Measurements from ENCODE around the gene ZFPM1.

The ZFPM1 gene

DNA sequence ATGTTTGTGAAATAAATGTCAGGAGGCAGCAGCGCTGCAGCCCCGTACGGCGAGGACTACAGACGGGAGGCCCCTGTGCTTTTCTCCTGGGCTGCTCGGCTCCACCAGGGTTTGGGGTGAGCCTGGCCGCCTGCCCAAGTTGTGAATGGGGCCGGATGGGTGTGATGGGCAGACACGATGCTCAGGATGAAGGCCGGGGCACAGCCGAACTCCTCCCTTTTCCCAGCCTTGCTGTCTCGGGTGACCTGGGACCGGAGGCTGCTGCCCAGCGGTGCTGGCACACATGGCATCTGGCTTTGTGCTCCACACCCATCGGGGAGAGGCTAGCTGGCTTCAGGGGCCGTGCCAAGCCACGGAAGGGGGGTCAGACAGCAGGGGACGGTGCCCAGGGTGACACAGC lies 34.2 kb upstream of the ZFPM1 start:
- DNase-seq: no peak

DNA sequence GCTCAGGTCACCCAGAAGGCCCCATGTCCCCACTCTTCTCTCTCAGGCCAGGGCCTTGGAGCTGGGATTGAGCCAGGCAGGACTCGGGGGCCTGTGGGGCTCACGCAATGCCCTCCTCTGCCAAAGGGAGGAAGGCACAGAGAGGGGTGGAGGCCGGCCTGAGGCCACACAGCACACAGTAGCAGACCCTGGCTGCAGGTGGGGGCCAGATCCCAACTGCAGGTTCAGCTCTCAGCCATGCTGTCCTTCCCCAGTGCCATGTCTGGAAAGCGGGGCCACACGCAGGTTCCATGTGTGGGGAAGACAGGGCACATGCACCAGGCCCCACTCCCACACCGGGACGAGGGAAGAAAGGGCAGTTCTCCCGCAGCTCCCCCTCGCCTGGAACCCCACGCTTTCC lies 33.3 kb upstream of the ZFPM1 start:
- no peak for DNase-seq

DNA sequence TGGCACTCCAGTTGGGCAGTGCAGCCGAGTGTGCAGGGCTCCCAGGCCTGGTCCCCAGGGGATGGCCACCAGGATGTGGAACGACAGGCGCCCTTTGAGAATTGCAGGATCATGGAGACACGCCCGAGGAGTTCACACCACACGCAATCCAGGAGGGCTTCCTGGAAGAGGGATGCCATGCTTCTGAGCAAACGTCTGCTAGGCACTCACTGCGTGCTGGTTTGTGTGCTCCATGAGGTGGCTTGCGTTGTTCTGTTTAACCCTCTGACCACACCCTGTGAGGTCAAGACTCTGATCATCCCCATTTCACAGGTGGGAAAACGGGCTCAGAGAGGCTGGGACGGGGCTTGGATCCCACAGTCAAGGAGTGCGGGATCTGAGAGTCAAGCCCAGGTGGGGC lies 32.6 kb upstream of the ZFPM1 start:
- DNase-seq: no peak

DNA sequence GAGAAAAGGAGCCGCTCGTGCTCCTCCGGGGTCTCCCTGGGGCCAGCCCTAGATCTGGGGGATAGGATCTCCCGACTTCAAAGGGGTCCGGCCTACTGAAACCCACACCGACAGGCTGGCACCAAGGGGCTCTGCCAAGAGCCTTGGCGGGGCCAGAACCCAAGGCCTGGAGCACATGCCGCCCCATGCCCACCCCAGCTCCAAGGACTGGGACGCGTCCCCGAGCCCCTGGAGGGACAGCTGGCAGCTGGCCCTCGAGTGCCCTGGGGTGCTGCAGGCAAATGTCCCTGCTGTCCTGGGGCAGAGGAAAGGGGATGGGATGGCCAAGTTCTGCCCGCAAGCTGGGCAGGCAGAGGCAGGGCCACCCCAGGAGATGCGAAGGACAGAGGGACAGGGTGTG lies 31.8 kb upstream of the ZFPM1 start:
- DNase-seq: no peak

DNA sequence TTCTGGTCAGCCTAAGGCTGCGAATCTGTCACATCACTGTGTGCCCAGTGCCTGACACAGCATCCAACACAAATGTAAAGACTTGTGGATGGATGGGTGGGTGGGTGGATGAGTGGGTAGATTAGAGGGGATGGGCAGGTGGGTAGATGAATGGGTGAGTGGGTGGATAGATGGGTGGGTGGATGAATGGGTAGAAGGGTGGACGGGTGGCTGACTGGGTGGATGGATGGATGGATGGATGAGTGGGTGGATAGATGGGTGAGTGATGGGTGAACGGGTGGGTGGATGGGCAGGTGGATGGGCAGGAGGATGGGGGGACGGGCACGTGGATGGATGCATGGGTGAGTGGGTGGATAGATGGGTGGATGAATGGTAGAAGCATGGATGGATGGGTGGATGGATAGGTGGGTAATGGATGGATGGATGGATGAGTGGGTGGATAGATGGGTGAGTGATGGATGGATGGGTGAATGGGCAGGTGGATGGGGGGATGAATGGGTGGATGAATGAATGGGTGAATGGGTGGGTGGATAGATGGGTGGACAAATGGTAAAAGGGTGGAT lies 31.1 kb upstream of the ZFPM1 start:
- no peak for DNase-seq

DNA sequence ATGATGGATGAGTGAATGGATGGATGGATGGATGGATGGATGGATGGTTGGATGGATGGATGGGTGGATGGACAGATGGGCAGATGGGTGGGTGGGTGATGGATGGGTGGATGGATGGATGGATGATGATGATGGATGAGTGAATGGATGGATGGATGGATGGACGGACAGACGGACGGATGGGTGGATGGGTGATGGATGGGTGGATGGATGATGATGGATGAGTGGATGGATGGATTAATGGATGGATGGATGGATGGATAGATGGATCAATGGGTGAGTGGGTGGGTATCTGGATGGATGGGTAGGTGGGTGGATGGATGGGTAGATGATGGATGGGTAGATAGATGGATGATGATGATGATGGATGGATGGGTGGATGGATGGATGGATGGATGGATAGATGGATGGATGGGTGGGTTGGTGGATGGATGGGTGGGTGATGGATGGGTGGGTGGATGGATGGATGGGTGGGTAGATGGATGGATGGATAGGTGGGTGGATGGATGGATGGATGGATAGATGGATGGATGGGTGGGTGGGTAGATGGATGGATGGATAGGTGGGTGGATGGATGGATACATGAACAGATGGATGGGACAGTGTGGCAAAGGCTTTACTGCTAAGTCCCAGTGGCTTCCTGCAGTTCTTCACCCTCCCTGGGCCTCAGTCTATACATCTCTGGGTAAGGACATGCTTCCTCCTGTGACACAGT lies 30.2 kb upstream of the ZFPM1 start:
- DNase-seq: no peak

DNA sequence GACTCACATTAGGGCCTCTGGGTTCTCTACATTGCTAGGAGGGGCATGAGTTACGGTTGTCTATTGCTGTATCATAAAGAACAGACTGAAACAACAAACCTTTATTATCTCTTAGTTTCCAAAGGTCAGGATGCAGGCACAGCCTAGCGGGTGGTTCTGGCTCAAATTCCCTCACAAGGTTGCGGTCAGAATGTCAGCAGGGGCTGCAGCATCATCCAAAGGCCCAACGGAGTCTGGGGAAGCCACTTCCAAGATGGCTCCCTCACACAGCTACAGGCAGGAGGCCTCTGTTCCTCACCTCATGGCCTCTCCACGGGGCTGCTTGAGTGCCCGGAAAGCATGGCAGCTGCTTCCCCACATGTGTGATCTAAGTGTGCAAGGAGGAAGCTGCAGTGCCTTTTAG lies 29.6 kb upstream of the ZFPM1 start:
- no peak for DNase-seq

DNA sequence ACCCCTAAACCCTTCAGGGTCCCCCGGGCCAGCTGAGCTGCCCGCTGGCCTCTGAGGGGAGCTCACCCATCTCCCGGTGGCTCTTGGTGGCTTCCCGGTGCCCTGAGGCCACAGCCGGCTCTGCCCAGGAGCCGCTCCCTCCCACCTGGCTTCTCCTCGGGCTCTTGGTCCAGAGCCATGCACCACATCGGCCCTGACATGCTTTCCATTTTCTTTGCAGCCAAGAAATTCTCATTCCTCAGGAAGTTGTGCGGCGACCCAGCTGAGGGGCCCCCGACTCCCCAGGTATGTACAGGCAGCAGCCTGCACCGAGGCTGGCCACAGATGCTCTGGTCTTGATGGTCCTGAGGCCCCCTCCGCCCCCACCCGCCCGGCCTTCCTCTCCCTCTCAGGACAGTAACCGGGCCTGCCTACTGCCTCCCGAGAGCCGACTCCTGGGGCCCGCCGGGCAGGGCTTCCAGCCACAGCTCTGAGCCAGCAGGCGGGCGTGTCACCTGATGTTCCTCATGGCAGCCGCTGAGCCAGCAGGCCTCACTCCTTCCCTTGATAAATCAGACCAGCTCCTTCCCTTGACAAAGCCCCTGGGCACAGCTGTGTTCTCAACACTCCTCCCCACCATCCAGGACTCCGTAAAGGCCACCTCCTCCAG lies 28.4 kb upstream of the ZFPM1 start:
- DNase-seq: no peak

DNA sequence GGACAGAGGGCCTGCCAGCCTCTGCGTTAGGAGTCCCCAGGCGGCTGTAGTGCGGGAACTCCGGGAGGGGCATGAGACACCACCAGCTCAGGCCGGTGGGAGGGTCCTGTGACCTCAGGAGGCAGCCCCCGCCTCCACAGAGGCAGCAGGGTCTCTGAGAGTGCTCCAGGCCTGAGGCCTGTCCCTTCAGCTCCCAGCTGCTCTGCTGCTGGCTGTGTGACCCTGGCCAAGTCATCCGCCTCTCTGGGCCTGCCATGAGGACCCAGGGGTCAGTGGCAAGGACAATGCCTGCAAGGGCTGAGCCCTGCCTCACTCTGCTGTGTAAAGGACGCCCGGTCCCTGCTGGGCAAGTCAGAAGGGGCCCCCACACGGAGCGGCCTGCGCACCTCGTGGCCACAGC lies 27.1 kb upstream of the ZFPM1 start:
- DNase-seq: no peak

DNA sequence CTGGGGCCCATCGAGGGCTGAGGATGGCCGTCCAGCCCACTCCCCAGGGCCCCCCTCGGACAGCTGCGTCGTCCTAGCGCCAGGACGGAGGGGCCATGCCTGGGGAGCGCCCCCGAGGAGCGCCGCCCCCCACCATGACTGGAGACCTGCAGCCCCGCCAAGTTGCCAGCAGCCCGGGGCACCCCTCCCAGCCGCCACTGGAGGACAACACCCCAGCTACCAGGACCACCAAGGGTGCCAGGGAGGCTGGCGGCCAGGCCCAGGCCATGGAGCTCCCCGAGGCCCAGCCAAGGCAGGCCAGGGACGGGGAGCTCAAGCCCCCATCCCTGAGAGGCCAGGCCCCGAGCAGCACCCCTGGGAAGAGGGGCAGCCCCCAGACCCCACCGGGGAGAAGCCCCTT lies 25.7 kb upstream of the ZFPM1 start:
- DNase-seq: no peak

DNA sequence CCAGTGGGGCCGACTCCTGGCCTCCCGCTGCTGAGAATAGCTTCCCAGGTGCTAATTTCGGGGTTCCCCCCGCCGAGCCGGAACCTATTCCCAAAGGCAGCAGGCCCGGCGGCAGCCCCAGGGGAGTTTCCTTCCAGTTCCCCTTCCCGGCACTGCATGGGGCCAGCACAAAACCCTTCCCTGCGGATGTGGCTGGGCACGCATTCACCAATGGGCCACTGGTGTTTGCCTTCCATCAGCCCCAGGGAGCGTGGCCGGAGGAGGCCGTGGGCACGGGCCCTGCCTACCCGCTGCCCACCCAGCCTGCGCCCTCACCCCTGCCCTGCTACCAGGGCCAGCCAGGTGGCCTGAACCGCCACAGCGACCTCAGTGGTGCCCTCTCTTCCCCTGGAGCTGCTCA lies 24.9 kb upstream of the ZFPM1 start:
- DNase-seq: no peak

DNA sequence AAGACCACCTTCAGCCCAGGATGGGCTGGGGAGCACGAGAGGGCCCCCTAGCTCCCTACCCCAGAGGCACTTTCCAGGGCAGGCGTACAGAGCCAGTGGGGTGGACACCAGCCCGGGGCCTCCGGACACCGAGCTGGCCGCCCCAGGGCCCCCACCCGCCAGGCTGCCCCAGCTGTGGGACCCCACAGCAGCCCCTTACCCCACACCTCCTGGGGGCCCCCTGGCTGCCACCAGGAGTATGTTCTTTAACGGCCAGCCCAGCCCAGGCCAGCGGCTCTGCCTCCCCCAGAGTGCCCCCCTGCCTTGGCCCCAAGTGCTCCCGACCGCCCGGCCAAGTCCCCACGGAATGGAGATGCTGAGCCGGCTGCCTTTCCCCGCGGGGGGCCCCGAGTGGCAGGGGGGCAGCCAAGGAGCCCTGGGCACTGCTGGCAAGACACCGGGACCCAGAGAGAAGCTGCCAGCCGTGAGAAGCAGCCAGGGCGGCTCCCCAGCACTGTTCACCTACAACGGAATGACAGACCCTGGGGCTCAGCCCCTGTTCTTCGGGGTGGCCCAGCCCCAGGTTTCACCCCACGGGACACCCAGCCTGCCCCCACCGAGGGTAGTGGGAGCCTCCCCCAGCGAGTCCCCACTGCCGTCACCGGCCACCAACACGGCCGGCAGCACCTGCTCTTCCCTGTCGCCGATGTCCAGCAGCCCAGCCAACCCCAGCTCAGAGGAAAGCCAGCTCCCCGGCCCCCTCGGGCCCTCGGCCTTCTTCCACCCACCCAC lies 24.3 kb upstream of the ZFPM1 start:
- DNase-seq: no peak

DNA sequence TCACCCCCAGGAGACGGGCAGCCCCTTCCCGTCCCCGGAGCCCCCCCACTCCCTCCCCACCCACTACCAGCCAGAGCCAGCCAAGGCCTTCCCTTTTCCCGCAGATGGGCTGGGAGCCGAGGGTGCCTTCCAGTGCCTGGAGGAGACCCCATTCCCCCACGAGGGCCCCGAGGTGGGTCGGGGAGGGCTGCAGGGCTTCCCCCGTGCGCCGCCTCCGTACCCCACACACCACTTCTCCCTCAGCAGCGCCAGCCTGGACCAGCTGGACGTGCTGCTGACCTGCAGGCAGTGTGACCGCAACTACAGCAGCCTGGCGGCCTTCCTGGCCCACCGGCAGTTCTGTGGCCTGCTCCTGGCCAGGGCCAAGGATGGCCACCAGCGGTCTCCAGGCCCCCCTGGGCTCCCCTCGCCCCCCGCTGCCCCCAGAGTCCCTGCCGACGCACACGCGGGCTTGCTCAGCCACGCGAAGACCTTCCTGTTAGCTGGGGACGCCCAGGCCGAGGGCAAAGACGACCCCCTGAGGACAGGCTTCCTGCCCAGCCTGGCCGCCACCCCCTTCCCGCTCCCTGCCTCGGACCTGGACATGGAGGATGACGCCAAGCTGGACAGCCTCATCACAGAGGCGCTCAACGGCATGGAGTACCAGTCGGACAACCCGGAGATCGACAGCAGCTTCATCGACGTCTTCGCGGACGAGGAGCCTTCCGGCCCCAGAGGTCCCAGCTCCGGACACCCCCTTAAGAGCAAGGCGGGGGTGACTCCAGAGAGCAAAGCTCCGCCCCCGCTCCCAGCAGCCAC lies 23.5 kb upstream of the ZFPM1 start:
- no peak for DNase-seq

DNA sequence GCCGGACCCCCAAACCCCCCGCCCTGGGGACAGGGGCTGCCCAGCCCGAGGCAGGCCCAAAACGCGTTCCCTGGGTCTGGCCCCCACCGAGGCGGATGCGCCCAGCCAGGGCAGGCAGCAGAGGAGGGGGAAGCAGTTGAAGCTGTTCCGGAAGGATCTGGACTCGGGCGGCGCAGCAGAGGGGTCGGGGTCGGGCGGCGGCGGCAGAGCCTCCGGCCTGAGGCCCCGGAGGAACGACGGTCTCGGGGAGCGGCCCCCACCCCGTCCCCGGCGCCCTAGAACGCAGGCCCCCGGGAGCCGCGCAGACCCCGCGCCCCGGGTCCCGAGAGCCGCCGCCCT lies 22.9 kb upstream of the ZFPM1 start:
- DNase-seq: peak; percentile 32

DNA sequence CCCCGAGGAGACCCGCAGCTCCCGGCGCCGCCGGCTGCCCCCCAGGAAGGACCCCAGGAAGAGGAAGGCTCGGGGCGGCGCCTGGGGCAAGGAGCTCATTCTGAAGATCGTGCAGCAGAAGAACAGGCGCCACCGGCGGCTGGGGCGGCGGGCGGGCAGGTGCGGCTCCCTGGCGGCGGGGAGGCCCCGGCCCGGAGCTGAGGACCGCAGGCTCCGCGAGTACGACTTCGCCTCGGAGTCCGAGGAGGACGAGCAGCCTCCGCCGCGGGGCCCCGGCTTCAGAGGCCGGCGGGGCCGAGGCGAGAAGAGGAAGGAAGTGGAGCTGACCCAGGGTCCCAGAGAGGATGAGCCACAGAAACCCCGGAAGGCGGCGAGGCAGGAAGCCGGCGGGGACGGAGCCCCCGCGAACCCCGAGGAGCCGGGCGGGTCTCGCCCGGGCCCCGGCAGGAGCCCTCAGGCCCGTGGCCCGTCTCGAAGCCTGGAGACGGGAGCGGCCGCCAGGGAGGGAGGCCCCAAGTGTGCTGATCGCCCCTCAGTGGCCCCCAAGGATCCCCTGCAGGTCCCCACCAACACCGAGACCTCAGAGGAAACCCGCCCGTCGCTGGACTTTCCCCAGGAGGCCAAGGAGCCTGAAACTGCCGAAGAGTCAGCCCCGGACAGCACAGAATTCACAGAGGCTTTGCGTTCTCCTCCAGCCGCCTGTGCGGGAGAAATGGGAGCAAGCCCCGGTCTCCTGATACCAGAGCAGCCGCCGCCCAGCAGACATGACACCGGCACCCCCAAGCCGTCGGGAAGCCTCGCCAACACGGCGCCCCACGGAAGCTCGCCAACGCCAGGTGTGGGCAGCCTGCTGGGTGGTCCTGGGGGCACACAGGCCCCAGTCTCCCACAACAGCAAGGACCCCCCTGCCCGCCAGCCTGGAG lies 22.3 kb upstream of the ZFPM1 start:
- peak; percentile 59 for DNase-seq

DNA sequence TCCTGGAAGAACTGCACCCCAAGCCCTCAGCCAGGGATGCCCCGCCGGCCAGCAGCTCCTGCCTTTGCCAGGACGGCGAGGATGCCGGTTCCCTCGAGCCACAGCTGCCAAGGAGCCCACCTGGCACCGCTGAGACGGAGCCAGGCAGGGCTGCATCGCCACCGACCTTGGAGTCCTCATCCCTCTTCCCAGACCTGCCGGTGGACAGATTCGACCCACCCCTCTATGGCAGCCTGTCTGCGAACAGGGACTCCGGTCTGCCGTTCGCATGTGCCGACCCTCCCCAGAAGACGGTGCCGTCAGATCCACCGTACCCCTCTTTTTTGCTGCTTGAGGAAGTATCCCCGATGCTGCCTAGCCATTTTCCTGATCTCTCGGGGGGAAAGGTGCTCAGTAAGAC lies 21.4 kb upstream of the ZFPM1 start:
- DNase-seq: no peak

DNA sequence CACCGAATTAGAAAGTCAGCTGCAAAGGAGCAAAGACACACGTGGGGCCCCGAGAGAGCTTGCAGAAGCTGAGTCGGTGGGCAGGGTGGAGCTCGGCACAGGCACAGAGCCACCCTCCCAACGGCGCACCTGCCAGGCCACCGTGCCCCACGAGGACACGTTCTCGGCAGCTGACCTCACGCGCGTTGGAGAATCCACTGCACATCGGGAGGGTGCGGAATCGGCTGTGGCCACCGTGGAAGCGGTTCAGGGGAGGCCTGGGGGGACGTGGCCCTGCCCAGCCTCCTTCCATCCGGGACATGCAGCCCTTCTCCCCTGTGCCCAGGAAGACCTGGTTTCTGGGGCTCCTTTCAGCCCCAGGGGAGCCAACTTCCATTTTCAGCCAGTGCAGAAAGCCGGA lies 20.9 kb upstream of the ZFPM1 start:
- DNase-seq: no peak

DNA sequence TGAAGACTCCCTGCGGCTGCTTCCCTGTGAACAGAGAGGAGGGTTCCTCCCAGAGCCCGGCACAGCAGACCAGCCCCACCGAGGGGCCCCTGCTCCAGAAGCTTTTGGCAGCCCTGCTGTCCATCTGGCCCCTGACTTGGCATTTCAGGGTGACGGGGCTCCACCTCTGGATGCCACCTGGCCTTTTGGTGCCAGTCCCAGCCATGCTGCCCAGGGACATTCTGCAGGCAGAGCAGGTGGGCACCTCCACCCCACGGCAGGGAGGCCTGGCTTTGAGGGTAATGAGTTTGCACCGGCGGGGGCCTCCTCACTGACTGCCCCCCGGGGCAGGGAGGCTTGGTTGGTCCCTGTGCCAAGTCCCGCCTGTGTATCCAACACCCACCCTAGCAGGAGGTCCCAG lies 20.3 kb upstream of the ZFPM1 start:
- DNase-seq: no peak

DNA sequence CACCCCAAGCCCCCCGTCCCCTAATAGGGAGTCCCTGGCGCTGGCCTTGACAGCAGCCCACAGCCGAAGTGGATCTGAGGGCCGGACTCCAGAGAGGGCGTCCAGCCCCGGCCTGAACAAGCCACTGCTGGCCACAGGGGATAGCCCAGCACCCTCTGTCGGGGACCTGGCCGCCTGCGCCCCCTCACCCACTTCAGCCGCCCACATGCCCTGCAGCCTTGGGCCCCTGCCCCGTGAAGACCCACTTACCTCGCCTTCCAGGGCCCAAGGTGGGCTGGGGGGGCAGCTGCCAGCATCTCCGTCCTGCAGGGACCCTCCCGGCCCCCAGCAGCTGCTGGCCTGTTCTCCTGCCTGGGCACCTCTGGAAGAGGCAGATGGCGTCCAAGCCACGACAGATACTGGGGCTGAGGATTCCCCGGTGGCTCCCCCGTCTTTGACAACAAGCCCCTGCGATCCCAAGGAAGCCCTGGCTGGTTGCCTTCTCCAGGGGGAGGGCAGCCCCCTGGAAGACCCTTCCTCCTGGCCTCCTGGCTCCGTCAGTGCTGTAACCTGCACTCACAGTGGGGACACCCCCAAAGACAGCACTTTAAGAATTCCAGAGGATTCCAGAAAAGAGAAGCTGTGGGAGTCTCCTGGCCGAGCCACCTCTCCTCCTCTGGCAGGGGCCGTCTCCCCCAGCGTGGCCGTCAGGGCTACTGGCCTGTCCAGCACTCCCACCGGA lies 19.3 kb upstream of the ZFPM1 start:
- no peak for DNase-seq

DNA sequence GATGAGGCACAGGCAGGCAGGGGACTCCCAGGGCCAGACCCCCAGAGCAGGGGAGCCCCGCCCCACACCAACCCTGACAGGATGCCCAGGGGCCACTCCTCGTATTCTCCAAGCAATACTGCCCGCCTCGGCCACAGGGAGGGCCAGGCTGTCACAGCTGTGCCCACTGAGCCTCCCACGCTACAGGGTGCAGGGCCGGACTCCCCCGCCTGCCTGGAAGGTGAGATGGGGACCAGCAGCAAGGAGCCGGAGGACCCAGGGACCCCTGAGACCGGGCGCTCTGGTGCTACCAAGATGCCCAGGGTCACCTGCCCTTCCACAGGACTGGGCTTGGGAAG lies 18.8 kb upstream of the ZFPM1 start:
- DNase-seq: no peak

DNA sequence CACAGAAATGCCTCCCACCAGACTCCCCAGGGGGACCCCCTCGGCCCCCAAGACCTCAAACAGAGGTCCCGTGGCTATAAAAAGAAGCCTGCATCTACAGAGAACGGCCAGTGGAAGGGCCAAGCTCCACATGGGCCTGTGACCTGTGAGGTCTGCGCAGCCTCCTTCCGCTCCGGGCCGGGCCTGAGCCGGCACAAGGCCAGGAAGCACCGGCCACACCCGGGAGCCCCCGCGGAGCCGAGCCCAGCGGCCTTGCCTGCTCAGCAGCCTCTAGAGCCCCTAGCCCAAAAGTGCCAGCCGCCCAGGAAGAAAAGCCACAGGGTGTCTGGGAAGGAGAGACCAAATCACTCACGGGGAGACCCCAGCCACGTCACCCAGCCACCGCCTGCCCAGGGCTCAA lies 18.3 kb upstream of the ZFPM1 start:
- no peak for DNase-seq

All from activated naive CD4-positive, alpha-beta T cell treated with anti-CD3 and anti-CD28 coated beads, Interleukin-2, amount 50 U/mL, for 16 hours (primary cell).